AG10803 (cell line): ENCODE results near the gene ST7.

Experiments
- DNase-seq: peaks from one replicate; pipeline ENCODE4 v3.0.0; 2010; ENCODE audit warnings: low read depth
- H3K4me3 ChIP-seq: 2 replicates; pipeline ENCODE4 v1.5.1; 2011; ENCODE audit warnings: mild to moderate bottlenecking, low read length, control low read depth
- CTCF ChIP-seq: conservative IDR thresholded peaks from 2 replicates; pipeline ENCODE4 v1.5.1; 2011; ENCODE audit warnings: mild to moderate bottlenecking, low read length, control low read depth, inconsistent platforms

Gene ST7

DNA sequence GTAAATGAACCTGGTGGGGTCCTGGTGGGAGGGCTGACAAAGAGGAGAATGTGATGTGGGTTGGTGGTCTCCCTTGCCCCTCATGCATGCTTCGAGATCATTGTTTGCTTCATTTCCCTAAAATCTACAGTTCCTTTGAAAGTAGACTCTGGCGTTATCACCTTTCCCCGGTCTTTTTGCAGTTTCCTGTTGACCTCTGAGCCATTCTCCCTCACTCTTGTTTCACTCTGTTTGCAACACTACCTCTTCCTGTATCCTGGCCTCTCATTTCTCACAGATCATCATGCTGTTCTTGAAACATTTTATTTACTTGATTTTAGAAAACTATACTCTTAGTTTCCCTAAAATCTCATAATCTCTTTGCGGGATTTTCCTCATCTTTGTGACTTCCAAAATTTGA, 189.8 kb downstream of the ST7 start:
- TF ChIP-seq CTCF = no peak
- H3K4me3 ChIP-seq = no peak overlapping the region
- DNase-seq = no peak

DNA sequence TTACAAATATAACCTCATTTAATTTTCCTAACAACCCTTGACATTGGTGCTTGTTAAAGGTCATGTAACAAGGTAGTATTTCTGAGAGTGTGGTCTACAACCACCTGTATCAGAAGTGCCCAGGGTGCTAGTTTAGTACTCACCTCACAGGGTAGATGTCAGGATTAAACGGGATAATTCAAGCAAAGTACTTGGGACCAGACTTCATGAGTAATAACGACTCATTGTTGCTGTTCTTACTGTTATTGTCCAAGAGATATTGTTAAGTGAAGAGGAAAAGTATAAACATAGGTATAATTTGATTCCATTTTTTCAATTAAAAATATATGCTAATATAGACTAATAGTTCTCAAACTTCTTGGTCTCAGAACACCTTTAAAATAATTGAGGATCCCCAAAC, 190.3 kb downstream of the ST7 start:
- no peak for DNase-seq
- TF ChIP-seq CTCF = no peak
- no peak overlapping the region for H3K4me3 ChIP-seq

- no peak overlapping the region for H3K4me3 ChIP-seq
- TF ChIP-seq CTCF = no peak
- no peak for DNase-seq
Observed at GRCh38 chr7:117145333-117145732, 192.0 kb downstream of the ST7 start.

GRCh38 chr7:117146059-117146458, 192.8 kb downstream of the ST7 start:
- H3K4me3 ChIP-seq = no peak overlapping the region
- no peak for DNase-seq
- TF ChIP-seq CTCF = no peak

GRCh38 chr7:117146511-117146910, 193.2 kb downstream of the ST7 start:
- DNase-seq = no peak
- no peak overlapping the region for H3K4me3 ChIP-seq
- TF ChIP-seq CTCF = no peak

DNA sequence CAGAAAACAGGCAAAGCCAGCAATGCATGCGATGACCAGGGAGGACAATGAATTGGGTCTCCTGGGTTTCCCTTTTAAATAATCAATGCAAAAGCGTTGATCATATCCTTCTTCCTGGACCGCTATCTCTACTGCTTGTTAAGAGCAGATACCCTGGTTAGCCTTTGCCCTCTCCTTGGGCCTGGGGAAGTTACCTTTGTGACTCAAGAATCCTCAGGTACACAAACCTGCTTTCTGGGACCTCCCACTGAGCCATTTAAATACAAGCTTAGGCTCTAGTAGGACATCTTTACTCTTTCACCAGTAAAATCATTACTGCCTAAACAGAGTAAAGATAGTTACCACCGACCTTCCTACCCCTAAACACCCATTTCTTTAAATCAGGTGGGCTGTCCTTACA, 195.7 kb downstream of the ST7 start:
- H3K4me3 ChIP-seq = no peak overlapping the region
- TF ChIP-seq CTCF = no peak
- DNase-seq = no peak

GRCh38 chr7:117149692-117150091, 196.4 kb downstream of the ST7 start:
- no peak for DNase-seq
- no peak for TF ChIP-seq CTCF
- no peak overlapping the region for H3K4me3 ChIP-seq
